NCI-H2227 treated with DMSO at 0.1 percent for 48 hours (cell line): ENCODE measurements around the gene PFDN6.

Source experiments
- DNase-seq: peaks from one replicate; lab custom pipeline; 2025; lab: John Stamatoyannopoulos, UW

Gene PFDN6

DNA sequence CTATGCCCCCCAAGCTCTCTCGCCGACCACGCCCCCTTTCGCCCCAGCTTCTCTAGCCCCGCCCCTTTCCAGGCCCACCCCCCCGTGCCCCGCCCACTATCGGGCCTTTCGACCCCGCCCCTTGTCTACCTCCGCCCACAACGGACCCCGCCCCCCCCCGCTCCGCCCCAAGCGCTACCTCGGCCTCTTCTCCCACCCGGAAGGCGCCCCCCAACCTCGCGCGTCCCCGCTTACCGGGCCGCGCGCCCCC is 27.9 kb downstream of the PFDN6 start:
- peak; percentile 76 for DNase-seq

DNA sequence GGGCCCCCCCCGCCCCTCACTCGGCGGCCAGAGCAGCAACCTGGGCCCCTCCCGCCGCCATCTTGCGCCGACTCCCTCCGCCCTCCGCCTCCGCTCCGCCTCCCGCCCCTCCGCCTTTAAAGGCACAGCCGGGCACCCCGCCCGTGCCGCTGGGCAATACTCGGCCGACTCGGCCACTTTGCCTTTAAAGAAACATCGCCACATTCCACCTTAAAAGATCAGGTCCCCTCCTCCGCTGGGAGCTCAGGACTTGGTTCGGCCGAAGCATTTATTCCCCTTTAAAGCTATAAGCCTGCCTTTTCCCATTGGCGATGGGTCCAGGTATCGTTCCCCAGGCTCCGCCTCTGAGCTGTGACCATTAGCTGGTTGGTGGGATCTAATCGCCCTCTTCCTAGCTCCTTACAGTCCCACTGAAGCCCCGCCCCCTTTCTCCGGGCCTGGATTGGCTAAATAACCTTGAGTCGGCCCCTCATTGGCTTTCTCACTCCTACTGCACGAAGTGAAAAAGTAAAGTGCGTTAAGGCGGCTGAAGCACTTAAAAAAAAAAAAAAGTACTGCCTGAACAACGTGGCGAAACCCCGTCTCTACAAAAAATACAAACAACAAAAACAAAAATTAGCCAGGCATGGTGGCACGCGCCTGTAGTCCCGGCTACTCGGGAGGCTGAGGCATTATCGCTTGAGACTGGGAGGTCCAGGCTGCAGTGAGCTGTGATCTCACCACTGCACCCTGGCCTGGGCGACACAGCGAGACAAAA is 28.4 kb downstream of the PFDN6 start, which contains the start of gene ZBTB22:
Gene ZBTB22 (minus strand): TSS at position 76 of the 757 bp plus-strand sequence. CDS start 828 bp downstream, outside the sequence.
- peak; percentile 99 for DNase-seq

DNA sequence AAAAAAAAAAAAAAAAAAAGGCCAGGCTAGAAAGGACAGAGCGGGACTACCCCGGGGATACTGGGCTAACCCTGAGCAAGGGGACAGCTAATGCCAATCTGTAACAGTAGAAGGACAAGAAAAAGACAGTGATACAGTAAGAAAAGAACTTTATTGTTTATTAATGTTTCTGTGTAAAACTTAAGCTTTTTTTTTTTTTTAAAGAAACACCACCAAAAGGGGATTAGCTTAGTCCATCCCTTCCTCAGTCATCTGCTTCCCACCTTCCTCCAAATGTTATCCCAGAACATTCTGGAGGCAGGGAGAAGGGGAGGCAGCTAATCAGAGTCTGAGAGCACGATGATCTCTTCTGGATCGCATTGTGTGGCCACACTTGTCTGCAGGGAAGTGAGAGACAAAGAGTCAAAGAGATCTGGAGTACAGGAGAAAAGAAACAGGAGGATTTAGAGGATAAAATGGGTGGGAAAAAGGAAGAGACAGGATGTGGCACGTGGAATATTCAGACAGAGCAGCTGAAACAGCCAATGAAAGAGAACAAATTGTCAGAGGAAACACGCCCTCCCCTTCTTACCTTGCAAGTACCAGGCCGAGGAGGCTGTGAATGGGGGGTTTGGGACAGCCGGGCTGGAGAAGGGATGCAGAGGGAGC is 29.1 kb downstream of the PFDN6 start:
- no peak for DNase-seq

DNA sequence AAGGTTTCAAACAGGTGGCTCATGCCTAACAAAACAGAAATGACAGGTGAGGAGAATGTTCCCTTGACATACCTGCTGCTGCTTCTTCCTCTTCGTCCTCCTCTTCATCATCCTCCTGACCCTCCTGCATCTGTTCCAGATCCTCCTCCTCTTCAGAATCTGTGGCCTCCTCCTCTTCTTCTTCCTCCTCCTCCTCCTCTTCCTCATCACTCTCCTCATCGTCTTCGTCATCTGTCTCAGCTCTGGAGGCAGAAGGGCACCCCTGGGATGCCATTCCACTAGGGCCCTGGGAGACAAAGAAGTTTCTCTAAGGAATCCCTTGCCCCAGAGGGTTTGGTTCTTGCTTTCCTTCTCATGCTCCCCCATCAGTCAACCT is 30.5 kb downstream of the PFDN6 start:
- no peak for DNase-seq

DNA sequence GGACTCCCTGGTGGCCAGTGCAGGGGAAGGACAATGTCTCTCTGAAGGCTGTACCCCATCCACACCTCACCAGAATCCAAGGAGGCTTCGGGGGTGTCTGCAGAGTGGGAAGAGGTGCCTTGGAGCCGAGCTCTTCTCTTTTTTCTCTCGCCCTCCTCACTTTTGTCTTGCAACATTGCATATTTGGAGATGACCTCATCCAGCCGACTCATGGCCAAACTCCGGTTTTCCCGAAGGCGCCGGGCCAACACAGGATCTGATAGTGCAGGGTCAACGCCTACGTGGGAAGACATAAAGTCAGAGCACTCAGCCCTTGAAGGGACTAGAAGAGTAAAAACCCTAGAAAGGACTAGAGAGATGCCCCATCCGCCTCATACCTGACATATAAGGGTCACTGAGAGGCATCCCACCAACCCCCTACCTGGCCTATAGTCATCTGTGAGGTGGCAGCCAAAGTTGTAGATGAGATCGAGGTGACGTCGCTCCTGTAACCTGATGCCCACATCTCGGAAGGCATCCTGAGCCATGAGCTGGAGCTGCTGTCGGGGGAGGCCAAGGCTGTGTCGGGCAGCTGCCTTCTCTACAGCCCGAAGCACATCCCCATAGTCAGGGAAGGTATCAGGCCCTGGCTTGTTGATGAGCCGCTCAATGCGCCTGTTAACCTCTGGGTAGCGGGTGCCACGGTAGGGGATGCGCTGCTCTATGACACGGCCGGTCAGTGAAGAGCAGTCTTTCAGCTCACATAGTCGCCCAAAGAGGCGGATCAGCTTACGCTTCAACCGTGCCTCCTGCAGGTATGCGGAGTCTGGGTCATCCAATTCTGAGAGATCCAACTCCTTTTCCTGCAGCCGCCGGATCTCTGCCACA is 31.1 kb downstream of the PFDN6 start:
- no peak for DNase-seq

DNA sequence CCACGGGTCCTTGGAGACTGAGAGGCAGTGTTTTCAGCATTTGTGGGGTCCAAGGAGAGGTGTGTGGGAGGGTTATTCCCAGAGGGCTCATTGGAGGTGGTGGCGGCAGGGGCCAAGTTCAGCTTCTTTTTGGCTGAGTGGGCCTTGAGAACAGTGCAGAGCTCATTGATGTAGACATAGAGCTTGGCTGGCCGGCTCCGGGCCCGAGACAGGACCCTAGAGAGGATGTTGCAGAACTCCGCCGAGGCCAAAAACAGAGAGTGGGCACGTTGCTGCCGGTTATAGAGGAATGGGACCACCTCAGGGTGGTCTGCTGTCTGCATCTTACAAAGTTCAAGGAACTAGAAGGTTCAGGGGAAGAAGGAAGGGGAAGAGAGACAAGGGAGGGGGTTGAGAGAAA is 31.8 kb downstream of the PFDN6 start:
- DNase-seq: no peak

DNA sequence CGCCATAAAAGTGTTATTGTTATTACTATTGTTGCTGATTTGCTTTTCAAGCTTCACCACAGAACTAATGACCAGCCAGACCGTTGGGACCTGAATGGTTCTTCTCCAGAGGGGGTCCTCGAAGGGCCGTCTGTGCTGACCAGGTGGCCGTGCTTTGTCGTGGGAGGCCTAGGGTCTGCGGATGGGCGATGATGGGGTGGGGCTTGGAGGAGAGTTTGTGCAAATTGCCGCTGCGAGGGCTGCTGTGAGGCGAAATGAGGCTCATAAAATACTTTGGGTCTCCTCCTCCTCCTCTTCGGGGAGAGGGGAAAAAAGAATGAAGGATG is 34.2 kb downstream of the PFDN6 start:
- peak; percentile 67 for DNase-seq

DNA sequence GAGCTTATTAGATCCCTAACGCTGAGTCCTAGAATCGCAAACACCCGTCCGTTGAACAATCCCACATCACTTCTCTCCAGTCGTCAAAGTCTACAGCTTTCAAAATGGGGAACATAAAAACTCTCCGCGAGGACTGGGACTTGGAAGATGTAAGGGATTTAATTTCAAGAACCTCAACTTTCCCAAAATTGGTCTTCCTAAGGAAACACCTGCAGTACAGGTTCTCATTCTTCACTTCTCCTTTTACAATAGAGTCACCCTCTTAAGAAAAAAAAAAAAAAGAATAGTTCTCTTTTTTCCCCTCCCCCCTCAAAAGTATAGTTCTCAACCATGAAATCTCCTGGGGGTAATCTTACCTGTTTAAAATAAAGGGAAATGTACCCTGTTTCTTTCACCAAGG is 34.7 kb downstream of the PFDN6 start:
- DNase-seq: no peak

DNA sequence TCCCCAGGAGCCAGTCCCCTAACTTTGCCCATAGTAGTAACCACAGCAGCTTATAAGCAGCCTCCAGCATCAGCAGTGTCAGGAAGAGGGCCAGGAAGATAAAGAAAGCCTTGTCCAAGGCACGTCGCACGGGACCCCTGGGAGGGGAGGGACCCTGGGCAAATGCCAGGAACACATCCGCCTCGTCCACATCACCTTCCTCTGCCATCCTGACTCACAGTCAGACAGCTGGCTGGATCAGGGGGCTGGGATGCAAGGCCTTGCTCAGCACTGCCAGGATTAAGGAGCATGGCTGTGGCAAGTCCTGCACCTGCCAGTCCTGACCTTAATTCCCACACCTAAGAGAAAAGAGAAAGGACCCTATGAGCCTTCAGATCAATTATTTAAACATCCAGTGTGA is 39.7 kb downstream of the PFDN6 start:
- DNase-seq: no peak

DNA sequence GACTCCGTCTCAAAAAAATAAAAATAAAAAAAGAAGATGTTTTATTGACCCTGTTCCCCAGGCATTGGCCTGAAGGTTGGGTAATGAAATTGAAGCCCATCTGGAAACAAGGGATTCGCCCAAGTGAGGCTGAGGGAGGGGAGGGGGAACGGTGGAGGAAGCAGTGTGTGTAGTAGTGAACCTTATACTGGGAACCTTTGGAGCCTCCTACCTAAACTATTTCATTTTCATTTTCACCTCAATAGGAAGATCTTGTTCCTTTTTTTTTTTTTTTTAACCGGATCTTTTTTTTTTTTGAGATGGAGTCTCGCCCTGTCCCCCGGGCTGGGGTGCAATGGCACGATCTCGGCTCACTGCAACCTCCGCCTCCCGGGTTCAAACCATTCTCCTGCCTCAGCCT is 41.3 kb downstream of the PFDN6 start:
- no peak for DNase-seq

DNA sequence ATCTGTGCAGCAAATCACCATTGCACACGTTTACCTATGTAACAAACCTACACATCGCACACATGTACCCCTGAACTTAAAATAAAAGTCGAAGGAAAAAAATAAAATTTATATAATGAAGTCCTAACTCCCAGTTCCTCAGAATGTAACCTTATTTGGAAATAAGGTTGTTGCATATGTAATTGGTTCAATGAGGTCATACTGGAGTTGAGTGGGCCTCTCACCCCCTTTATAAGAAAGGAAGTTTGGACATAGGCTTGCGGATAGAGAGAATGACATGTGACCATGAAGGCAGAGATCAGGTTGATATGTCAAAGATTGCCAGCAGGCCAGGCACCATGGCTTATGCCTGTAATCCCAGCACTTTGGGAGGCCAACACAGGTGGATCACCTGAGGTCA is 44.3 kb downstream of the PFDN6 start:
- no peak for DNase-seq

DNA sequence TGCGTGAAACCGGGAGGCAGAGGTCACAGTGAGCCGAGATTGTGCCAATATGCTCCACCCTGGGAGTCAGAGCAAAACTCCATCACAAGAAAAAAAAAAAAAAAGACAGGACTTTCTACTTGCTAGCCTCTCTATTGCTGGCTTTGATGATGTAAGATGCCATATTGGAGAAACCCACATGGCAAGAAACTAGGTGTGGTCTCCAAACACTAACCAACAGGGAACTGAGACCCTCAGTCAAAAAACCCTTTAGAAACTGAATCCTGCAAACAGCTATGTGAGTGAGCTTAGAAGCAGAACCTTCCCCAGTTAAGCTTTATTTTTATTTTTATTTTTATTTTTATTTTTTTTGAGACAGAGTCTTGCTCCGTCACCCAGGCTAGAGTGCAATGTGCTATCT is 46.5 kb downstream of the PFDN6 start:
- no peak for DNase-seq

DNA sequence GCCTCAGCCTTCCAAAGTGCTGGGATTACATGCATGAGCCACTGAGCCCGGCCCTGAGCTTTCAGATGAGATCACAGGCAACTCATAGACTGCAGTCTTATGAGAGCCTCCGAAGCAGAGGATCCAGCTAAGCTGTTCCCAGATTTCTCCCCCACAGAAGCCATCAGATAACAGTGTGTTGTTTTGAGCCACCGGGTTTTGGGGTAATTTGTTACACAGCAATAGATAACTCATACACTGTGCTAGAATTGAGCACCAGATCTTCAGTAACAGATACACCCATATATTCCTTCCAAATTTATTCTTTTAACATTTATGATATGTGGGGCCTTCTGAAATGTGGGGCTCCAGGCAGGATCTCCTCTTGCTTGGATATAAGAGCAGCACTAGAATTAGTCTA is 47.1 kb downstream of the PFDN6 start:
- no peak for DNase-seq

DNA sequence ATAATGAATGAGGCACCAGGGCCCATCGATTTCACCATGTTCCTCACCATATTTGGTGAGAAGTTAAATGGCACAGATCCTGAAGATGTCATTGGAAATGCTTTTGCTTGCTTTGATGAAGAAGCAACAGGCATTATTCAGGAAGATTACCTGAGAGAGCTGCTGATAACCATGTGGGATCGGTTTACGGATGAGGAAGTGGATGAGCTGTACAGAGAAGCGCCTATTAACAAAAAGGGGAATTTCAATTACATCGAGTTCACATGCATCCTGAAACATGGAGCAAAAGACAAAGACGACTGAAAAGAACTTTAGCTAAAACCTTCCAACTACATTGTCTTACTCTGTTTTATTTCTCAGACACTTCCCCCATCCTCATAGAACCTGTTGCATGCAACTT is 49.8 kb downstream of the PFDN6 start:
- DNase-seq: no peak
